HG03103 (cell line): ENCODE measurements around the gene PDIA6.
A peak's percentile ranks its signal among the peaks of the same experiment; 100 is the strongest.

Source experiments
- ATAC-seq: cut with Tn5 transposase; IDR thresholded peaks from one replicate; pipeline ENCODE4 v1.9.1; 2021; ENCODE audit warnings: low read depth; ENCODE audit not compliant: unreplicated experiment

PDIA6 gene, protein sequence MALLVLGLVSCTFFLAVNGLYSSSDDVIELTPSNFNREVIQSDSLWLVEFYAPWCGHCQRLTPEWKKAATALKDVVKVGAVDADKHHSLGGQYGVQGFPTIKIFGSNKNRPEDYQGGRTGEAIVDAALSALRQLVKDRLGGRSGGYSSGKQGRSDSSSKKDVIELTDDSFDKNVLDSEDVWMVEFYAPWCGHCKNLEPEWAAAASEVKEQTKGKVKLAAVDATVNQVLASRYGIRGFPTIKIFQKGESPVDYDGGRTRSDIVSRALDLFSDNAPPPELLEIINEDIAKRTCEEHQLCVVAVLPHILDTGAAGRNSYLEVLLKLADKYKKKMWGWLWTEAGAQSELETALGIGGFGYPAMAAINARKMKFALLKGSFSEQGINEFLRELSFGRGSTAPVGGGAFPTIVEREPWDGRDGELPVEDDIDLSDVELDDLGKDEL

GRCh38 chr2:10812362-10813162 lies at the start of gene PDIA6:
TSS of gene PDIA6 (minus strand) at chr2:10812785. CDS start at chr2:10812696, 89 bp downstream.
- ATAC-seq: peak; percentile 86

DNA sequence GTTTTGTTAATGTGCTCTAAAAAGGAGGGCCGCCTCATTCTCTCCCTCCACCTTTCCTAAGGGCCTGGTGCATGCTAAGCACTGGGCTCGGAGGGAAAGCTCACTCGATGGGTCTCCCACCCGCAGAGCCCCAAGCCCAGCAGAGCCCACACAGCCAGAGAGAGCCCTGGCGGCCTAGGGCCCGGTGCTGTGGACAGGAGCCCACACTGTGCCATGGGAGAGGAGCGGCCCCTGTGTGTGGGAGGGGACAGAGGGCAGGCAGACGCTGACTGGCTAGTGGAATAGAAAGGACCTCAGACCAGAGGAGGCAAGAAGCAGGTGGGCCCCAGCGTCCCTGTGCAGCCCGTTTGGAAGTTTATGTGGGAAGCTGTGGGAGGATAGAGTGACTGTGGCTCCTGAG lies 49.7 kb upstream of the PDIA6 start:
- no peak for ATAC-seq

- ATAC-seq: no peak
These were observed 49.2 kb upstream of the PDIA6 start for GRCh38 chr2:10861765-10862164.

DNA sequence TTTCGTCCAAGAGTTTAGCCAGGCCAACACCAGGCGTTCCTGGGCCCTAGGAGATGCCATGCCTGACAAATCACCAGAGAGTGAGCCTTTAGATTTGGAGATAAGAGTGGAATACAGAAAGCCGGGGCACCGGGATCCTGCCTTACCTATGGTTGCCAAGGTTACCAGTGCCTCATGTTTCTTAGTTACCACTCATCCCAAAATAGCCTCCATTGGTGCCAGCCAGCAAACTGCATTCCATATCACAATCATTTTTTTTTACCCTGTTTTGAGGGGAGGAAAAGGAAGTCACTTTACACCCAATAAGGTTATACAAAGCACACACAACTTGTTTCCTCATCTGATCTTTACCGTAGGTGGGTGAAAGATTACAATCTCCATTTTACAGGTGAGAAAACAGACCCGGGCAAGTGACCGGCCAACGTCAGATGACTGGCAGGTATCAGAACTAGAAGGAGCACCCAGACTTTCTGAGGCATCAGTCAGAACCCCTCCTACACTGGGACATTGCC lies 48.3 kb upstream of the PDIA6 start:
- ATAC-seq: no peak

DNA sequence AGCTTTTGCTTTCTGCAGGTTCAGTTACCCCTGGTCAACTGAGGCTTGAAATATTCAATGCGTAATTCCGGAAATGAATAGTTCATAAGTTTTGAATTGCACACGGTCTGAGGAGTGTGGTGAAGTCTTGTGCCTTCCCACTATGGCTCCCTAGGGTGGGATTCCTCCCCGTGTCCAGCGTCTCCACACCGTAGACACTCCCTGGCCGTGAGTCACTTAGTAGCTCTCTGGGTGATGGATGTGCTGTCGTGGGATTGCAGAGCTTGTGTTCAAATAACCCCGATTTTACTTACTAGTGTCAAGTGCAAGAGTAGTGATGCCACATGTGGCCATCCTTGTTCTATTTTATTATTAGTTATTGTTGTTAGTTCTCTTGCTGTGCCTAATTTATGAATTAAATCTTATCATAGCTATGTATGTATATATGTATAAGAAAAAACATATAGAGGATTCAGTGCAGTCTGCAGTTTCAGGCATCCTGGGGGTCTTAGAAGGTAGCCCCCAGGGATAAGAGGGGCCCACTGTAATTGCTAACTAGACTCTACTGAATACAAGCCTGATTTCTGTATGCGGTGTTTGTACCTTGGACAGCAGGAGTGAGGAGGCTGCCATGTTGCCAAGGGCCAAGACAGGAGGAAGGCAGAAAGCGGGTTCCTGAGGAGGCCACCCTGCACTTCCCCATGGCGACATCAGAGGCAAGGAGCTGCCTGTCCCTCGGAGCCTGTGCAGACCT lies 47.7 kb upstream of the PDIA6 start:
- ATAC-seq: no peak

GRCh38 chr2:10859278-10859677 lies 46.7 kb upstream of the PDIA6 start:
- ATAC-seq: no peak

DNA sequence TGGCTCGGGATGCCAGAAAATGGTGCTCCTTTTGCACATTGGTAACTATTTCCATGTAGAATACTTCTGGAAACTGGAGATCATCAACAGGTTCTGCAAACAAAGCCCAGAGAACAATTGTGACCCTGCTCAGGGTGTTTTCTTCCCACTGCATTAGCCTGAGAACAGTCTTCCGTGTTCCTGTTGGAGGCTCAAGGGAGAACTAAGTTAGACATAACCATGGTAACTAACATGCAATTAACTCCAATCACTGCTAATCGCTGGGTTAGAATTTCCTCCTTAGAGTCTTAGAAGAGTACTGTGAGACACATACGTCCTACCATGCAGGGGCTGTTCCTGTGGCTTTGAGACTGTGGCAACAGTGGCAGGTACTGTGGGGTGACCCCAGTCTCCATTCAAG lies 36.0 kb upstream of the PDIA6 start:
- no peak for ATAC-seq

GRCh38 chr2:10847008-10847407 lies 34.4 kb upstream of the PDIA6 start:
- ATAC-seq: no peak

DNA sequence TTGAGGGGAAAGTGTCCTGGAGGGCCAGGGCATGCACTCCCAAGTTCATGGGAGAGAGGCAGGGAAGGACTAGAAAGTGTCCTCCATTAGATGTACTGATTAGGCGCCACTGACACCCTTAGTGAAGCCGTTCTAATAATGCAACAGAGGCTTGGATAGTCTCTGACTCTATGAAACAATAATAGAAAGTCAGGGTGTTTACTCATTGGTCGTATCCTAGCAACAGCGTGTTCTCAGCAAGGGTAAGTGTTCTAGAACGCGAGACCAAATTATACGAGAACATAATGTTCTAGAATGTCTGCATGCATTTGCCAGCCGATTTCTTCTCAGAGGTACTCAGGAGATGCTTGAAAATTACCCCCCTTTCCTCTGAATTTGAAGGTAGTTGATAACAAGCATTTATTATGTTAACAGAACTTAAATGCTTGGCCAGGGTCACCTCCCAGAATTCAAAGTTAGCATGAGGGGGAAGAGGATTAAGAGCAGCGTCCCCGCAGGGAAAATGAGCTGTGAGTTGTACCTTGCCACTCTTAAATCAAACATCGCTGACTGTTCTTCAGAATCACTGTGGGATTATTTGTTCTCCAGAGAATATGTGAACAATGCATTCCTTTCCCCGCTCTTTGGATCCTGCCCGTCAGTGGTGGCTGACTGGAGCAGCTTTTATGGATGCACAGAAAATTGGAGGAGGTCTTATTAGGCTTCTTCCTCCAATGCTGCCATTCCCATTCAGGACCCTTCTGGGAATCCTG lies 33.7 kb upstream of the PDIA6 start:
- ATAC-seq: no peak

GRCh38 chr2:10845640-10846039 lies 33.1 kb upstream of the PDIA6 start:
- ATAC-seq: no peak

DNA sequence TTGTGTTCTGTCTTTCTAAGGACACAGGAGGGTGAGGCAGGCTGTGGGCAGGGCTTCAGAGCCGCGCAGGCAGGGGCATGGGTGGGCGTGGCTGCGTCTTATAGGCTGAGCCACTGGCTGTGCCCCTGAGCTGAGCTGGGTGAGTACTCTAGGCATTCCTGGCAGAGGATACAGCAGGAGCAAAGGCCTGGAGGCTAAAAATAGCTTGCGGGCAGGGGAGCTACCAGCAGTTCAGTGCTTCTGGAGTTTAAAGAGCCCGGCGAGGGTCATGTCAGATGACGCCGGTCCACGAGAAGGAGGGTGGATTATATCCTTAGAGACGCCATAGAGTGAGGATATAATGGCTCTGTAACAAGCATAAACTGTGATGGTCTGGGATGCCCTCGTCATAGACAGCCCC lies 31.5 kb upstream of the PDIA6 start:
- no peak for ATAC-seq

DNA sequence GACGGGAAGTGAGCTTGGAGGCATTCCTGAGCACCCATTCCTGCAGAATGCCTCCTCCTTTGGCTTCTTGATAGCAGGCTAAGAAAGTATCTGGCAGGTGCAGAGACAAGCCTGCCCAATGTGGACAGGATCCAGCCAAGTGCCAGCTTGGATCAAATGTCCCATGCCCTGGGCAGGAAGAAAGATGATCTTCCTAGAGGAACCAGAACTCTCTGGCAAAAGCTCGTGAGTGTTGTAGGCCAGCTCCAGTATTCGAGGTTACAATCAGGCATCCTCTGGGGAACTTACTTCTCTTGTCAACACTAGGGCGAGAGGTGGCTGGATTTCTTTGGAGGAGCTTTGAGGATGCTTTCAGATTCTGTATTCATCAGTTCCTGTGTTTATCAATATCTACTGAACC lies 29.9 kb upstream of the PDIA6 start:
- ATAC-seq: no peak

DNA sequence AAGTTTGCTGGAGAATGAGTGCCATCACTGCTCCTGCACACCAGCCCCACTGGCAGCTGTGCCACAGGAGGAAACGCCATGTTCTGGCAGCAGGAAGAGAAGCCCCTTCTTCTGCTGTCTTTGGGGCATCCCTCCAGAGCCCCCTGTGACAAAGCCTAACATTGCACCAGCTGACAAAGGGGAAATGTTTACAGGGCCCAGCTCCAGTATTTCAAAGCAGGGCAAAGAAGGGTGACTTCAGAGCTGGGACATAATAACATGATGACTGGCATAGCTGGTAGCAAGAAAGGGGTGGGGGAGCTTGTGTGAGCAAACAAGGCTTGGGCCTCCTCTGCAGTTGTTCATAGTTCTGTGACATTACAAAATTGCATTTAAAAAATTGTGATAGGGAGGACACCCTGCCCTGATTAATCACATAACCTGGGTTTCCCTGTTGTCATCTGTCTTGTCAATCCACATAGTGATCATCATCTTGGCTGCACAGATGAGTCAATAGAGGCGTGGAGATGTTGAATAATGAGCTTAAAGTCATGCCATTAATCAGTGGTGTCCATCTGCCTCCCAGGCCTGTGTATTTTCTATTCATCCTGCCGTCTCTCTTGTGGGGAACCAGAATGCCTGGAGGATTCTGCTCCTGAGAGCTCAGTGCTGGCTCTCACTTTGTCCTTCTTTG lies 29.1 kb upstream of the PDIA6 start:
- ATAC-seq: no peak

DNA sequence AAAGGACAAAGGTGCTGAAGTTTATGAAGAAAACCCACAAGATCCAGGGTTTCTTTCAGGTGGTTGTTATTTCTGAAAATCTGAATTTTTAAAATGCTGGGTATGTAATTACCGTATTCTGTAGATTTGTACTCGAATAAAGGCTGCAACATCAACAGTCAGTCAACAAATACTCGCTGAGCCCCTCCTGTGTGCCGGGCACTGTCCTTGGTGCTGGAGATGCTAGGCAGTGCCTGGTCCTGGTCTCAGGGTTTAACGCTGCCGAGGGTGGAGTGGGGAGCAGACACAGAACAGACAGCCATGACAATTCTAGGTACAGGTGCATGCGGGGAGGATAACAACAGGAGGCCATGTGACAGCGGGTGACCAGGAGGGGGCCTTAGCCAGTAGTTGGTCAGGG lies 27.2 kb upstream of the PDIA6 start:
- no peak for ATAC-seq

GRCh38 chr2:10838734-10839133 lies 26.1 kb upstream of the PDIA6 start:
- ATAC-seq: no peak

- ATAC-seq: no peak
These were observed 25.0 kb upstream of the PDIA6 start for GRCh38 chr2:10837298-10838266.

- peak; percentile 74 for ATAC-seq
These were observed 22.7 kb upstream of the PDIA6 start for GRCh38 chr2:10835052-10835970.
